Stimulated activated CD8-positive, alpha-beta memory T cell treated with anti-CD3 and anti-CD28 coated beads, Interleukin-15, amount 100 ng/mL, for 48 hours (primary cell): ENCODE measurements around the gene NFKBIB.
A peak's percentile ranks its signal among the peaks of the same experiment; 100 is the strongest.
"Not testable (repeated sequence)": the region's sequence is repeated elsewhere in the genome, so short reads cannot be mapped to it uniquely, and the experiment has no call there.

Experiments used
- DNase-seq, 2 donors: peaks; one replicate each; pipeline ENCODE4 v3.0.0-alpha.2; 2020; ENCODE audit warnings: low read depth in 2 of 2

The NFKBIB gene

GRCh38 chr19:38875656-38876395, 23.9 kb upstream of the NFKBIB start:
- no peak for DNase-seq

GRCh38 chr19:38877781-38878574, 21.8 kb upstream of the NFKBIB start, which contains the start of gene RINL:
Gene RINL (minus strand): TSS chr19:38878275. CDS start chr19:38876742, 1,533 bp downstream.
- peak; percentile 53 to 56 for DNase-seq

- DNase-seq = no peak
Observed at GRCh38 chr19:38878575-38879399, 21.0 kb upstream of the NFKBIB start.

GRCh38 chr19:38879400-38879751, 20.4 kb upstream of the NFKBIB start:
- DNase-seq = no peak

- no peak for DNase-seq
Observed at GRCh38 chr19:38880076-38880881, 19.5 kb upstream of the NFKBIB start.

- no peak for DNase-seq
Observed at GRCh38 chr19:38880882-38881609, 18.7 kb upstream of the NFKBIB start.

GRCh38 chr19:38883286-38883685, 16.5 kb upstream of the NFKBIB start:
- no peak for DNase-seq

- DNase-seq = not testable (repeated sequence)
Observed at GRCh38 chr19:38884691-38885090, 15.1 kb upstream of the NFKBIB start.

- DNase-seq = no peak
Observed at GRCh38 chr19:38888876-38889275, 10.9 kb upstream of the NFKBIB start.

GRCh38 chr19:38889803-38890202, 10.0 kb upstream of the NFKBIB start:
- no peak for DNase-seq

- DNase-seq = no peak
Observed at GRCh38 chr19:38890686-38891085, 9.1 kb upstream of the NFKBIB start.

- no peak for DNase-seq
Observed at GRCh38 chr19:38891771-38892170, 8.0 kb upstream of the NFKBIB start.

GRCh38 chr19:38892841-38893240, 6.9 kb upstream of the NFKBIB start:
- no peak for DNase-seq

- DNase-seq = no peak
Observed at GRCh38 chr19:38893341-38893771, 6.4 kb upstream of the NFKBIB start.

- no peak for DNase-seq
Observed at GRCh38 chr19:38894968-38895367, 4.8 kb upstream of the NFKBIB start.

GRCh38 chr19:38898788-38899446, 852 bp upstream of the NFKBIB start:
- no peak for DNase-seq

- DNase-seq = no peak
Observed at GRCh38 chr19:38900202-38900629, 447 bp downstream of the NFKBIB start.

GRCh38 chr19:38900743-38901190, 998 bp downstream of the NFKBIB start:
- no peak for DNase-seq

- no peak for DNase-seq
Observed at GRCh38 chr19:38901683-38902082, 1.9 kb downstream of the NFKBIB start.
